Osteocyte (in vitro differentiated cells): ENCODE data around the gene COG4. TPM values are rescaled to one million over a fixed set of nuclear protein-coding genes. Genes with fewer than 3 reads are reported as not detected.
A peak's percentile ranks its signal among the peaks of the same experiment; 100 is the strongest.

Experiments used
- DNase-seq: peaks from one replicate; pipeline ENCODE4 v3.0.0; 2021; ENCODE audit warnings: mixed read lengths; ENCODE audit not compliant: unreplicated experiment; ENCODE audit errors: extremely low spot score
- H3K27ac Mint-ChIP-seq: one replicate; pipeline ENCODE4 v1.8.0; 2021; ENCODE audit warnings: mild to moderate bottlenecking, mixed read lengths; ENCODE audit not compliant: unreplicated experiment
- H3K27me3 Mint-ChIP-seq: one replicate; pipeline ENCODE4 v1.8.0; 2021; ENCODE audit warnings: mixed read lengths; ENCODE audit not compliant: unreplicated experiment
- H3K36me3 Mint-ChIP-seq: one replicate; pipeline ENCODE4 v1.8.0; 2021; ENCODE audit warnings: mixed read lengths; ENCODE audit not compliant: unreplicated experiment
- H3K4me1 Mint-ChIP-seq: one replicate; pipeline ENCODE4 v1.8.0; 2021; ENCODE audit warnings: mixed read lengths; ENCODE audit not compliant: unreplicated experiment
- H3K4me3 Mint-ChIP-seq: one replicate; pipeline ENCODE4 v1.8.0; 2021; ENCODE audit warnings: mild to moderate bottlenecking, moderate library complexity, mixed read lengths; ENCODE audit not compliant: unreplicated experiment
- H3K9me3 Mint-ChIP-seq: one replicate; pipeline ENCODE4 v1.8.0; 2021; ENCODE audit warnings: mixed read lengths; ENCODE audit not compliant: unreplicated experiment
- total RNA-seq: library from RNA; stranded (reverse); gene quantifications from 2 replicates; pipeline ENCODE4 v1.2.1, GENCODE V29; 2021
- TF ChIP-seq, protein P1 (sequence below): fragments of 200-600 bp; sonication (generic); IDR thresholded peaks from 2 replicates; pipeline ENCODE4 v1.5.0; 2021; ENCODE audit warnings: antibody characterized with exemption, mild to moderate bottlenecking, moderate library complexity

Gene COG4
- total RNA-seq, 1 donor from 2014 or later: 69.9 TPM

DNA sequence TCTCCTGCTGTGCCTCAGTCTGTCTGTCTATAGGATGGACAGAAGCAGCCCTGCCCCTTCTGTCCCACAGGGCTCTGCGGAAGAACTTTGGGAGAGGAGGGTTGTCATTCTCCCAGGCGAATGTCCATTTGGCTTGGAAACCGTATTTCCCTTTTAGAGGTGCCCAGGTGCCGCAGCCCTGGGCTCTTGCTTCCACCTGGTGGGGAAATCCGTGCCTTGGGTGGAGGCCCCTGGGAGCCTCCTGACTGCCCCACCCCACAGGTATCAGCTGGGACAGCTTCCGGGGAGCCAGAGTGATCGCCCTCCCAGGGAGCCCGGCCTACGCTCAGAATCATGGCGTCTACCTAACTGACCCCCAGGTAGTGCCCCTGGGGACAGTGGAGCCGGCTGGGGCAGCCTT is 56.2 kb downstream of the COG4 start:
- no peaks in the 10 kb centered on the region for H3K27me3 Mint-ChIP-seq
- H3K27ac Mint-ChIP-seq: no peak overlapping the region
- H3K4me3 Mint-ChIP-seq: no peak overlapping the region
- peaks cover 2% of the 10 kb centered on the region for H3K36me3 Mint-ChIP-seq
- no peak for DNase-seq
- TF ChIP-seq, protein P1, sequence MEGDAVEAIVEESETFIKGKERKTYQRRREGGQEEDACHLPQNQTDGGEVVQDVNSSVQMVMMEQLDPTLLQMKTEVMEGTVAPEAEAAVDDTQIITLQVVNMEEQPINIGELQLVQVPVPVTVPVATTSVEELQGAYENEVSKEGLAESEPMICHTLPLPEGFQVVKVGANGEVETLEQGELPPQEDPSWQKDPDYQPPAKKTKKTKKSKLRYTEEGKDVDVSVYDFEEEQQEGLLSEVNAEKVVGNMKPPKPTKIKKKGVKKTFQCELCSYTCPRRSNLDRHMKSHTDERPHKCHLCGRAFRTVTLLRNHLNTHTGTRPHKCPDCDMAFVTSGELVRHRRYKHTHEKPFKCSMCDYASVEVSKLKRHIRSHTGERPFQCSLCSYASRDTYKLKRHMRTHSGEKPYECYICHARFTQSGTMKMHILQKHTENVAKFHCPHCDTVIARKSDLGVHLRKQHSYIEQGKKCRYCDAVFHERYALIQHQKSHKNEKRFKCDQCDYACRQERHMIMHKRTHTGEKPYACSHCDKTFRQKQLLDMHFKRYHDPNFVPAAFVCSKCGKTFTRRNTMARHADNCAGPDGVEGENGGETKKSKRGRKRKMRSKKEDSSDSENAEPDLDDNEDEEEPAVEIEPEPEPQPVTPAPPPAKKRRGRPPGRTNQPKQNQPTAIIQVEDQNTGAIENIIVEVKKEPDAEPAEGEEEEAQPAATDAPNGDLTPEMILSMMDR: no peak
- no peaks in the 10 kb centered on the region for H3K9me3 Mint-ChIP-seq
- H3K4me1 Mint-ChIP-seq: no peaks in the 10 kb centered on the region

DNA sequence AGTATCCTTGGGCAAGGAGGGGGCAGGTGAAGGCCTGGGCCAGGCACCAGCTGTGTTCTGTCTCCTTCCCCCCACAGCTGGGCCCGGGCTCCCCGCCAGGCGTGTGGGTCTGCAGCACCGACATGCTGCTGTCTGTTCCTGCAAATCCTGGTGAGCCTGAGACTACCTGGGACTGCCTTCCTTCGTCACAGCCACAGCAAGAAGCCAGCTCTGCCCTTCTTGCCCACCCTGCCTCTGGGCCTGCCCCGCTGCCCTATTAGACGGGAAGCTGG is 56.6 kb downstream of the COG4 start:
- H3K4me1 Mint-ChIP-seq: peaks cover 2% of the 10 kb centered on the region
- TF ChIP-seq, protein P1: no peak
- peaks cover 2% of the 10 kb centered on the region for H3K36me3 Mint-ChIP-seq
- H3K27me3 Mint-ChIP-seq: no peaks in the 10 kb centered on the region
- no peak for DNase-seq
- H3K27ac Mint-ChIP-seq: no peak overlapping the region
- no peak overlapping the region for H3K4me3 Mint-ChIP-seq
- no peaks in the 10 kb centered on the region for H3K9me3 Mint-ChIP-seq

DNA sequence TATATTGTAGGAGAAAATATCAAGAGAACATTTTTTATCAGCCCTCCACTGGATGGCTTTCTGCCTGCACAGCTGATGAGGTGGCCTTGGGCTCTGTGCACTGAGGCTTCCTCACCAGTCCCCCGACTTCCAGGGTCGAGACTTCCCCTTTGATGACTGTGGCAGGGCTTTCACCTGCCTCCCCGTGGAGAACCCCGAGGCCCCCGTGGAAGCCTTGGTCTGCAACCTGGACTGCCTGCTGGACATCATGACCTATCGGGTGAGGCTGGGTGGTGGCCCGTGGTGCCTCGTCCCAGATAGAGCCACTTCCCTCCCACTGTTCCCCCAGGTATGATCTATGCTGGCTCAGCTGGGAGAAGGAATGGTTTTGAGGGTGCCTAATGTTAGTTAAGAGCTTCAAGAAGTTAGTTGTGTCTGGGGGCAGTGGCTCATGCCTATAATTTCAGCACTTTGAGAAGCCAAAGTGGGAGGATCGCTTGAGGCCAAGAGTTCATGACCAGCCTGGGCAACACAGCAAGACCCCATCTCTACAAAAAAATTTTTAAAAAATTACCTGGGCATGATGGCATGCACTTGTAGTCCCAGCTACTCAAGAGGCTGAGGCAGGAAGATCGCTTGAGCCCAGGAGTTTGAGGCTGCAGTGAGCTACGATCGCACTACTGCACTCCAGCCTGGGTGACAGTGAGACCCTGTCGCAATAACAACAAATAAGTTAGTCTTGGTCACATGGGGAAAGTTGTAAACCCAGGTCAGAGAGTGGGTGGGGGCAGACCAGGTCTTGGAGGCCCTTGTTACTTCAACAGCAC is 57.2 kb downstream of the COG4 start:
- no peak overlapping the region for H3K4me3 Mint-ChIP-seq
- no peaks in the 10 kb centered on the region for H3K27me3 Mint-ChIP-seq
- H3K4me1 Mint-ChIP-seq: peaks cover 5% of the 10 kb centered on the region
- H3K9me3 Mint-ChIP-seq: no peaks in the 10 kb centered on the region
- H3K36me3 Mint-ChIP-seq: peaks cover 2% of the 10 kb centered on the region
- no peak overlapping the region for H3K27ac Mint-ChIP-seq
- no peak for DNase-seq
- TF ChIP-seq, protein P1: no peak

DNA sequence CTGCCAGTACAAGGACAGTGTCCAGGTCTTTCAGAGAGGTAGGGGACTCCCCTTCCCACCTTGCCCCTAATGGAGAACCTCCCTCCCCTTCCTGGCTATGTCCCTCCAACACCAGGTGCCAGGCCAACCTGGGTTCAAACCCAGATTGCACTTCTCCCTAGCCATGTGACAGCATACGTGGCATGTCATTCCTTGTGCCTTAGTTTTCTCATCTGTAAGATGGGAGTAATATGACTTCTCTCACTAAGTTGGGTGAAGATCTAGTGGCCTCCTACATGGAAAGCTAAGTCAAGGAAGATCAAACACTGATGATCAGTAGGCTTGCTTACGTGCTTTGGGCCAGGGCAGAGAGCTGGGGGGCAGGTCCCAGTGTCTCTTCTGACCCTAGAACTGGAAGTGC is 60.1 kb downstream of the COG4 start:
- H3K27me3 Mint-ChIP-seq: no peaks in the 10 kb centered on the region
- TF ChIP-seq, protein P1: no peak
- peaks cover 13% of the 10 kb centered on the region for H3K4me1 Mint-ChIP-seq
- H3K4me3 Mint-ChIP-seq: no peak overlapping the region
- peaks cover 2% of the 10 kb centered on the region for H3K36me3 Mint-ChIP-seq
- no peaks in the 10 kb centered on the region for H3K9me3 Mint-ChIP-seq
- DNase-seq: no peak
- no peak overlapping the region for H3K27ac Mint-ChIP-seq

DNA sequence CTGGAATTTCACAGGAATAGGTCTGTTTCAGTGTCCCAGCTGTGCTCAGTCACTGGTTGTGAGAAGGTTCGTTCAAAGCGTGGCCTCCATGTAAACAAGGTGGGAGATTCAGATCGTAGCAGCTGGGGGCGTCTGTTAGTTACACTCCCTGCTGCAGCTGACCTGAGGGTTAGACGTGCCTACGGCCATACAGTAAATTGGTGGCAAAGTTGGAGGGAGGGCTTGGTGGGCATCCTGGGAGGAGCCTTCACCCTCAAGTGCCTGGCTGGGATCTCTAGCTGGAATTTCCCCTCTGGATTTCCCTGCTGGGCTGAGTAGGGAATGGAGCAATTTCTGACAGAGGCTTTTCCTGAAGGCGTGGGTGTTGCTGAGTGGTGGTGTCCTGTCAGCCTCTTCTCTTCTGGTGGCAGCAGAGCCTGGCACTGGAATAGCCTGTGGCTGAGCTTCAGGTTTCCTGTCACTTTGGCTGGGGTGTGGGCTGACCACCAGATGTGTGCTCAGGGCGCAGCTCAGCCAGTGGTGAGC is 62.6 kb downstream of the COG4 start:
- Mint-ChIP-seq H3K36me3 (peaks cover 2% of the 10 kb centered on the region), H3K27me3 (no peaks in the 10 kb centered on the region), H3K4me3 (no peak overlapping the region), H3K9me3 (no peaks in the 10 kb centered on the region), H3K27ac (peak overlapping the region; percentile 72), H3K4me1 (peaks cover 13% of the 10 kb centered on the region)
- TF ChIP-seq, protein P1: no peak
- no peak for DNase-seq
